ENCODE measurements around the gene CBX8. TPM values are rescaled to one million over a fixed set of nuclear protein-coding genes. Genes with fewer than 3 reads are reported as not detected.
A peak's percentile ranks its signal among the peaks of the same experiment; 100 is the strongest.

The CBX8 gene
- total RNA-seq, 1 donor from 2014 or later, result 4.0 TPM

- DNase-seq (no peak), ATAC-seq (ENCODE audit: low read depth) (peak; percentile 2)
- intact Hi-C loops (cut with micrococcal nuclease), result loop anchor here (1.0 to 10.0 kb wide), 5 partner anchors 34 to 1710 kb away; partner anchors contain the start of genes ACTG1, BAHCC1 and CBX4
- H3K4me1 Mint-ChIP-seq, result peaks cover 37% of the 10 kb centered on the region
- ChIA-PET POLR2A (interaction anchor here (1.0 to 18.2 kb wide), 11 partner anchors 9 to 192 kb away, joined by 3 to 212 read pairs (median 7); partner anchors contain the start of genes CBX4 and CBX8), CTCF (interaction anchor here (0.7 to 1.7 kb wide), 4 partner anchors 30 to 126 kb away, joined by 3 to 7 read pairs (median 4); no protein-coding TSS in a partner anchor)
- H3K27me3 Mint-ChIP-seq, result peaks cover 56% of the 10 kb centered on the region
- no peaks in the 10 kb centered on the region for H3K9me3 Mint-ChIP-seq
- TF ChIP-seq CTCF (IDR thresholded peaks at IDR 0.05), result no peak
- peaks cover 5% of the 10 kb centered on the region for H3K36me3 Mint-ChIP-seq (ENCODE audit: low read depth)
- peak overlapping the region; percentile 81 for H3K4me3 Mint-ChIP-seq
- peak overlapping the region; percentile 91 for H3K27ac Mint-ChIP-seq
Observed at GRCh38 chr17:79804856-79805696, 8.2 kb upstream of the CBX8 start.

DNA sequence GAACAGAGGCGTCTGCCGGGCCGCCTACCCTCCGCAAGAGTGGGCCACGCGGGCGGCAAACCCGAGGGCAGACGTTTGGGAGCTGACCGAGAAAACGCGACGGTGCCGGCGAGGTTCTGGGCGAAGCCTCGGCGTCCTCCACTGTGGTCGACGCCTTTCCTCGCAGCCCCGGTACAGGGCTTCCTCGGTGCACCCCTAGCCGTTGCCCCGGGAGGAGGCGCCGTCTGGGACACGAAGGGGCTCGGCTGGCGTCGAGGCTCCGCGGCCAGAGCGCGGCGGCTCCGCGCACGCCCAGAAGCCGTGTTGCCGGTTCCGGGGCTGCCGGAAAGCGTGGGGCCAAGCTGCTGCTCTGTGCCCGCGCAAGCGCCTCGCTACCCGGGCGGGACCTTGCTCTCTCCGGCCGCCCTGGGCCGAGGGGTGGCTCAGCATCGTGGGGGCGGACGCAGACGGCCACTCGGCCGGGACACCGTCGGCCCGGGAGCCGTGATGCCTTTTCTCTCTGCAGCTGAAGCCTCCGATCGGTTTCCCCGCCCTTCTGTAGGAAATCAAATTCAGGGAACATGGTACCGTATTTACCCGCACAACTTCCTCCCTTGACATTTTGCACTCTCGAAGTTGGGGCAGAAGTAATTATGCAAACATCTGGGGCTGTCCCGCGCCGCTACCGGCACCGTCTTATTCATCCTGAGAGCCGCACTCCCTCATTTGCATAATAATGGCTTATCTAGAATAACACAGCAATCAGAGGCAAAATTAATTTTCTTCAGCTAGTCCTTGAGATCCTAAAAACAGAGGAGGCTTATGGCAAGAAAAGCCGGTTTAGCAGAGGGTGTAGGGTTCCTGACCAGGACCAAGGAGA is 7.3 kb upstream of the CBX8 start:
- ChIA-PET POLR2A (interaction anchor here (0.9 to 18.2 kb wide), 11 partner anchors 8 to 193 kb away, joined by 3 to 212 read pairs (median 7); partner anchors contain the start of genes CBX4 and CBX8), CTCF (interaction anchor here (0.7 to 1.7 kb wide), 5 partner anchors 15 to 127 kb away, joined by 3 to 7 read pairs (median 4); no protein-coding TSS in a partner anchor)
- intact Hi-C loops (cut with micrococcal nuclease), result loop anchor here (1.0 to 10.0 kb wide), 4 partner anchors 35 to 1711 kb away; partner anchors contain the start of genes ACTG1 and CBX4
- H3K4me3 Mint-ChIP-seq, result peak overlapping the region; percentile 81
- peak; percentile 87 for ATAC-seq (ENCODE audit: low read depth)
- H3K27ac Mint-ChIP-seq, result peak overlapping the region; percentile 91
- peaks cover 5% of the 10 kb centered on the region for H3K36me3 Mint-ChIP-seq (ENCODE audit: low read depth)
- peak; percentile 65 for DNase-seq
- H3K27me3 Mint-ChIP-seq, result peaks cover 61% of the 10 kb centered on the region
- peaks cover 43% of the 10 kb centered on the region for H3K4me1 Mint-ChIP-seq
- no peak for TF ChIP-seq CTCF (IDR thresholded peaks at IDR 0.05)
- H3K9me3 Mint-ChIP-seq, result no peaks in the 10 kb centered on the region

GRCh38 chr17:79803421-79803996 is 6.6 kb upstream of the CBX8 start:
- ChIA-PET CTCF (interaction anchor here (1.0 to 1.7 kb wide), 2 partner anchors 14 to 128 kb away, joined by 3 to 7 read pairs; no protein-coding TSS in a partner anchor), POLR2A (interaction anchor here (0.9 to 18.2 kb wide), 7 partner anchors 9 to 193 kb away, joined by 3 to 212 read pairs (median 10); partner anchors contain the start of gene CBX4)
- no peak for TF ChIP-seq CTCF (IDR thresholded peaks at IDR 0.05)
- H3K27me3 Mint-ChIP-seq, result peaks cover 56% of the 10 kb centered on the region
- intact Hi-C loops (cut with micrococcal nuclease), result loop anchor here (5.0 to 10.0 kb wide), 2 partner anchors 129 to 1711 kb away; partner anchors contain the start of gene ACTG1
- peaks cover 5% of the 10 kb centered on the region for H3K36me3 Mint-ChIP-seq (ENCODE audit: low read depth)
- H3K4me3 Mint-ChIP-seq, result no peak overlapping the region
- ATAC-seq (ENCODE audit: low read depth) (no peak), DNase-seq (no peak)
- peaks cover 41% of the 10 kb centered on the region for H3K4me1 Mint-ChIP-seq
- no peaks in the 10 kb centered on the region for H3K9me3 Mint-ChIP-seq
- H3K27ac Mint-ChIP-seq, result peak overlapping the region; percentile 70

GRCh38 chr17:79802736-79803420 is 6.0 kb upstream of the CBX8 start:
- no peak overlapping the region for H3K4me3 Mint-ChIP-seq
- no peak for DNase-seq
- POLR2A ChIA-PET, result interaction anchor here (0.5 to 18.2 kb wide), 9 partner anchors 8 to 1699 kb away, joined by 3 to 212 read pairs (median 10); partner anchors contain the start of gene CBX4
- H3K4me1 Mint-ChIP-seq, result peaks cover 43% of the 10 kb centered on the region
- no peaks in the 10 kb centered on the region for H3K9me3 Mint-ChIP-seq
- H3K27ac Mint-ChIP-seq, result peak overlapping the region; percentile 30
- peaks cover 52% of the 10 kb centered on the region for H3K27me3 Mint-ChIP-seq
- no peak for ATAC-seq (ENCODE audit: low read depth)
- no peak for TF ChIP-seq CTCF (IDR thresholded peaks at IDR 0.05)
- intact Hi-C loops (cut with micrococcal nuclease), result loop anchor here (5.0 to 10.0 kb wide), 2 partner anchors 129 to 1712 kb away; partner anchors contain the start of gene ACTG1
- H3K36me3 Mint-ChIP-seq (ENCODE audit: low read depth), result peaks cover 5% of the 10 kb centered on the region
- CTCF ChIA-PET, result no interaction called here
